OCI-LY7 (cell line): ENCODE data around the gene EGFR. TPM values are rescaled to one million over a fixed set of nuclear protein-coding genes. Genes with fewer than 3 reads are reported as not detected.

ENCODE experiments used
- BruUV-seq: library from RNA; stranded (reverse); fragments of 400-500 nt; replicated peaks from 2 replicates; lab custom pipeline; 2021; lab: Mats Ljungman, UMichigan
- CTCF ChIA-PET: fragments of 300-600 bp; sonication (Branson Sonifier 250); formaldehyde crosslinking; loops from one replicate; lab custom pipeline; 2022; ENCODE audit warnings: antibody characterized with exemption; ENCODE audit not compliant: unreplicated experiment; lab: Charles Lee
- POLR2A ChIA-PET: fragments of 300-600 bp; sonication (Branson Sonifier 250); formaldehyde crosslinking; loops from one replicate; lab custom pipeline; 2022; ENCODE audit warnings: antibody characterized with exemption; lab: Charles Lee
- DNase-seq: peaks from one replicate; pipeline ENCODE4 v3.0.0-alpha.2; 2015; ENCODE audit warnings: low spot score
- H2AFZ ChIP-seq: fragments of 200-600 bp; sonication (generic), shearing (Covaris generic); 2 replicates; pipeline ENCODE4 v1.6.1; 2014; ENCODE audit warnings: mild to moderate bottlenecking, antibody characterized with exemption, low read length, moderate library complexity
- H3K27ac ChIP-seq: fragments of 200-600 bp; sonication (generic); 2 replicates; pipeline ENCODE4 v1.5.1; 2014; ENCODE audit warnings: mixed run types, low read depth, mild to moderate bottlenecking, moderate library complexity, low read length, inconsistent platforms; ENCODE audit not compliant: poor library complexity, severe bottlenecking
- H3K36me3 ChIP-seq: fragments of 200-600 bp; sonication (generic); 2 replicates; pipeline ENCODE4 v1.6.1; 2014; ENCODE audit warnings: mild to moderate bottlenecking, antibody characterized with exemption, low read length, moderate library complexity, mixed read lengths; ENCODE audit not compliant: insufficient read depth
- H3K4me1 ChIP-seq: fragments of 200-600 bp; sonication (generic); 2 replicates; pipeline ENCODE4 v1.5.1; 2014; ENCODE audit warnings: mild to moderate bottlenecking, low read length; ENCODE audit not compliant: insufficient read depth, poor library complexity, severe bottlenecking
- H3K4me2 ChIP-seq: fragments of 200-600 bp; sonication (generic); 2 replicates; pipeline ENCODE4 v1.6.1; 2014; ENCODE audit warnings: mild to moderate bottlenecking, low read length
- H3K4me3 ChIP-seq: fragments of 200-600 bp; sonication (generic); 2 replicates; pipeline ENCODE4 v1.5.1; 2014; ENCODE audit warnings: mild to moderate bottlenecking, low read depth, low read length; ENCODE audit not compliant: poor library complexity, severe bottlenecking
- H3K79me2 ChIP-seq: fragments of 200-600 bp; sonication (generic); 2 replicates; pipeline ENCODE4 v1.6.1; 2016; ENCODE audit warnings: low read depth, mild to moderate bottlenecking, low read length, moderate library complexity, mixed read lengths; ENCODE audit not compliant: insufficient read depth
- H3K9me2 ChIP-seq: fragments of 200-600 bp; sonication (generic); 2 replicates; pipeline ENCODE4 v1.6.1; 2016; ENCODE audit warnings: mild to moderate bottlenecking, low read length, mixed read lengths; ENCODE audit not compliant: insufficient read depth
- H3K9me3 ChIP-seq: fragments of 200-600 bp; sonication (generic); 2 replicates; pipeline ENCODE4 v1.6.1; 2014; ENCODE audit warnings: mild to moderate bottlenecking, mixed run types, low read length, mixed read lengths
- H4K20me1 ChIP-seq: fragments of 200-600 bp; sonication (generic); 2 replicates; pipeline ENCODE4 v1.6.1; 2014; ENCODE audit warnings: mild to moderate bottlenecking, antibody characterized with exemption, low read length, moderate library complexity, mixed read lengths; ENCODE audit not compliant: insufficient read depth
- EZH2phosphoT487 ChIP-seq: fragments of 200-600 bp; sonication (generic); IDR thresholded peaks from 2 replicates; pipeline ENCODE4 v1.6.1; 2018; ENCODE audit warnings: low read depth, borderline replicate concordance, mild to moderate bottlenecking, mixed run types, antibody characterized with exemption, low read length, moderate library complexity, mixed read lengths
- intact Hi-C: fragments of 100-400 bp; cut with micrococcal nuclease; formaldehyde crosslinking; loops from one replicate; pipeline ENCODE4 v1.10.0; 2022; ENCODE audit not compliant: unreplicated experiment
- total RNA-seq, 2 experiments: library from RNA; depleted of rRNA in 1 of 2; stranded (reverse); fragments of >200 nt in 1 of 2; shearing (Covaris generic) in 1 of 2; gene quantifications; 2 replicates each; pipeline ENCODE4 v1.2.3, GENCODE V29; 2014 to 2022
- TF ChIP-seq, protein P1 (sequence below): fragments of 200-600 bp; sonication (generic); conservative IDR thresholded peaks from 2 replicates; pipeline ENCODE4 v1.5.1; 2014; ENCODE audit warnings: mild to moderate bottlenecking, antibody characterized with exemption, low read length, moderate library complexity, mixed read lengths

The EGFR gene
- total RNA-seq, 2 experiments from 2014 or later: 0.27 TPM; not detected in 1

DNA sequence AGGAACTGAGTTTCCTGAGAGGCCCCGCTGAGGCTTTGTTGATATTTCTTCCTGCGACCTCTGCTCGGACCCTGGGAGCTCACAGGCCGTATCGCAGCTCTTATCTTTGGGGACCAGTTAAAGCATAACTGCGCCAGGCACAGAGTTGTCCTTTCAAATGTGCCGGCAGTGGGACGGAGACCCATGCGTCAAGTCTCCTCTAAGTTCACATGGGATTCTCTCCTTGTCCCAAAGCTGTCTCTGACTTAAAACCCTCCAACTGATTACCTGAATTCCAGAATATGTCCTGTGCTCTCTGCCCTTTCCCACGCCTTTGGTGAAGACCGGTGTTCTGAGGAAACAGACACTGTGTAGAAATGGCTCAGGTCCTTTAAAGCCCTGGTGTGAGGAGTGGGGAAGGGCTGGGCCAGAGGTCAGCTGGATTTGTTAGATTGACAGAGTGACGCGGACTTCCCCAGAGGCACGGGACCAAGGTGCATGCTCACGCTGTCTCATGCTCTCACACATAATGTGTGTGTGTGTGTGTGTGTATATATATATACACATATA lies 169.8 kb downstream of the EGFR start:
- no peak overlapping the region for H3K27ac ChIP-seq
- H3K4me1 ChIP-seq: no peaks in the 10 kb centered on the region
- DNase-seq: no peak
- no peak overlapping the region for H2AFZ ChIP-seq
- intact Hi-C loops: no loop called here
- H3K9me3 ChIP-seq: no peaks in the 10 kb centered on the region
- TF ChIP-seq EZH2phosphoT487: no peak
- TF ChIP-seq, protein P1, sequence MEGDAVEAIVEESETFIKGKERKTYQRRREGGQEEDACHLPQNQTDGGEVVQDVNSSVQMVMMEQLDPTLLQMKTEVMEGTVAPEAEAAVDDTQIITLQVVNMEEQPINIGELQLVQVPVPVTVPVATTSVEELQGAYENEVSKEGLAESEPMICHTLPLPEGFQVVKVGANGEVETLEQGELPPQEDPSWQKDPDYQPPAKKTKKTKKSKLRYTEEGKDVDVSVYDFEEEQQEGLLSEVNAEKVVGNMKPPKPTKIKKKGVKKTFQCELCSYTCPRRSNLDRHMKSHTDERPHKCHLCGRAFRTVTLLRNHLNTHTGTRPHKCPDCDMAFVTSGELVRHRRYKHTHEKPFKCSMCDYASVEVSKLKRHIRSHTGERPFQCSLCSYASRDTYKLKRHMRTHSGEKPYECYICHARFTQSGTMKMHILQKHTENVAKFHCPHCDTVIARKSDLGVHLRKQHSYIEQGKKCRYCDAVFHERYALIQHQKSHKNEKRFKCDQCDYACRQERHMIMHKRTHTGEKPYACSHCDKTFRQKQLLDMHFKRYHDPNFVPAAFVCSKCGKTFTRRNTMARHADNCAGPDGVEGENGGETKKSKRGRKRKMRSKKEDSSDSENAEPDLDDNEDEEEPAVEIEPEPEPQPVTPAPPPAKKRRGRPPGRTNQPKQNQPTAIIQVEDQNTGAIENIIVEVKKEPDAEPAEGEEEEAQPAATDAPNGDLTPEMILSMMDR: no peak
- H3K79me2 ChIP-seq: no peaks in the 10 kb centered on the region
- H3K4me2 ChIP-seq: no peak overlapping the region
- no peak overlapping the region for H3K4me3 ChIP-seq
- H3K9me2 ChIP-seq: no peaks in the 10 kb centered on the region
- ChIA-PET POLR2A (no interaction called here), CTCF (no interaction called here)
- no TSS peak for BruUV-seq
- H3K36me3 ChIP-seq: no peaks in the 10 kb centered on the region
- H4K20me1 ChIP-seq: no peaks in the 10 kb centered on the region; the same call in 1 of the 2 replicates

DNA sequence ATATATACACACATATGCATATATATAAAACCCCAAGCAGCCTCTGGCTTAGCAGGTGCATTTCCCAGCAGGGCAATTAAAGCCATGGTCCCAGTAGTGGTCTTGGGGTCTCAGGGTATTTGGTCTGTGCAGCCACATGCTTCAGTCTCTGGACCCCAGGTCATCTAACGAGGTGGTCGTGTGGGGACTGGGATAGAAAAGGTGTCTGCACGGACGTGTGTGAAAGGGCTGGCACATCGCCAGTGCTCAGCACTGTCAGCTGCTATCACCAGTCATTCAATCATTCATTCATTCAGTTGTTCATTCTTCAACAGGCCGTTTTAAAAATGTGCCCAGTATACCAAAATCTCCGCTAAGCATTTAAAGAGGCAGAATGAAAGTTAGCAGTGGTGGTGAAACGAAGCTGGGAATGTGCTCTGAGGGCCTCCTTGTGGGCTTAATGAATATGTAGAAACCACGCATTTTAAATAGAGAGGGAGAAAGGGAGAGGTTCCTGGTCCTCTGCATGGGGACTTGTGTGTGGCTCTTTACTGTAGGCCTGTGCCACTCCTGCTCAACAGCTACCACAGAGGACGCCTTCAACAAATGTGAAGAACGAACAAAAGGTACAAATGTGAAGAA lies 170.4 kb downstream of the EGFR start:
- TF ChIP-seq, protein P1: no peak
- no peak for TF ChIP-seq EZH2phosphoT487
- Histone ChIP-seq H3K9me2 (no peaks in the 10 kb centered on the region), H3K79me2 (no peaks in the 10 kb centered on the region), H3K9me3 (no peaks in the 10 kb centered on the region), H3K4me1 (no peaks in the 10 kb centered on the region), H4K20me1 (no peaks in the 10 kb centered on the region; the same call in 1 of the 2 replicates), H3K4me3 (no peak overlapping the region), H3K27ac (no peak overlapping the region), H2AFZ (no peak overlapping the region), H3K36me3 (no peaks in the 10 kb centered on the region), H3K4me2 (no peak overlapping the region)
- ChIA-PET POLR2A (no interaction called here), CTCF (no interaction called here)
- no TSS peak for BruUV-seq
- no peak for DNase-seq
- intact Hi-C loops: no loop called here

DNA sequence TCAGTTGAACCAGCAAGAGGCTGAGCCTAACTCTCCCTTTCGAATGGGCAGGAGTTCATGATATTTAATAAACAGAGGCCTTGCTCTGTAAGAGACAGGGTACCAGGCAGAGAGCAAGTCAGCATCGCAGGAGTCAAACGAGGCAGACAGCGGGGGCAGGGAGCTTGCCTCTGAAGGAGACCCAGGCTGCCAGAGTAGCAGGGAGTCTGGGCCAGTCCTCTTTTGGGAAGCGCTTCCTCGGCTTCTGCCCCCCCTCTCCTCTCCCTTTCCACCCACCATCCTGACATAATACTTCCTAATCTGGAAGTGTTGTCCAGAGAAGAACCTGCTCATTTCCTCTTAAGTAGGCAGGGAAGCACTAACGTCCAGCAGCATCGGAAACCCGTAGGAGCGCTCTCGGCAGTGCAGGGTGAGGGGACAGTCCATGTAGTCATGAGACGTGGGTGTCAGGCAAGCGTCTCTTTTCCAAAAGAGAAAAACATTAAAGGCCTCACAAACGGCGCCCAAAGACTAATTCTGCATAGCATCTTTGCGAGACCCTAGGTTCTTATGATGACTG lies 171.1 kb downstream of the EGFR start:
- H3K36me3 ChIP-seq: no peaks in the 10 kb centered on the region
- no peak overlapping the region for H3K27ac ChIP-seq
- no TSS peak for BruUV-seq
- intact Hi-C loops: no loop called here
- TF ChIP-seq EZH2phosphoT487: no peak
- TF ChIP-seq, protein P1: no peak
- H3K4me2 ChIP-seq: no peak overlapping the region
- H4K20me1 ChIP-seq: no peaks in the 10 kb centered on the region; the same call in 1 of the 2 replicates
- no peaks in the 10 kb centered on the region for H3K9me3 ChIP-seq
- no peaks in the 10 kb centered on the region for H3K79me2 ChIP-seq
- no peak for DNase-seq
- ChIA-PET CTCF (no interaction called here), POLR2A (no interaction called here)
- H3K4me1 ChIP-seq: no peaks in the 10 kb centered on the region
- no peaks in the 10 kb centered on the region for H3K9me2 ChIP-seq
- H2AFZ ChIP-seq: no peak overlapping the region
- H3K4me3 ChIP-seq: no peak overlapping the region
